HG03039 (cell line): ENCODE results near the gene CHAF1A.

ENCODE experiments used
- ATAC-seq: cut with Tn5 transposase; IDR thresholded peaks from one replicate; pipeline ENCODE4 v1.9.1; 2021; ENCODE audit warnings: mild to moderate bottlenecking, moderate library complexity; ENCODE audit not compliant: unreplicated experiment

Gene CHAF1A

DNA sequence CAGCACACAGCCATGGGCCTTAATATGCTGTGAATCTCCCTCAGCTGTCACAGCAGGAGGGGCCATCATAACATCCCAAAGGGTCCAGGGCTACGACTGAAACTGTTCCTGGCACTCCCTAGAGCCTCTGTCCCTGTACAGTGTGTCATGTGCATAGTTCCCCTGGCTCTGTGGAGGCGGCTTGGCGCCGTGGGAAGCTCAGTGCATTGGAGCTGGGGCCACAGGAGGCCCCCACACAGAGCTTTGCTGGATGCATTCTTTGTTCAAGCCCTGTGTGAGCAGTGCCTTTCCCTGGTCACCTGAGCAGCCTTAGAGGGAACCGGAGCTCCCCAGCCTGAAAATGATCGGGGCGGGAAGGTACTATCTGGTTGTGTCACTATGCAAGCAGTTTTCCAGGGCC lies 33.8 kb downstream of the CHAF1A start:
- ATAC-seq, result no peak

DNA sequence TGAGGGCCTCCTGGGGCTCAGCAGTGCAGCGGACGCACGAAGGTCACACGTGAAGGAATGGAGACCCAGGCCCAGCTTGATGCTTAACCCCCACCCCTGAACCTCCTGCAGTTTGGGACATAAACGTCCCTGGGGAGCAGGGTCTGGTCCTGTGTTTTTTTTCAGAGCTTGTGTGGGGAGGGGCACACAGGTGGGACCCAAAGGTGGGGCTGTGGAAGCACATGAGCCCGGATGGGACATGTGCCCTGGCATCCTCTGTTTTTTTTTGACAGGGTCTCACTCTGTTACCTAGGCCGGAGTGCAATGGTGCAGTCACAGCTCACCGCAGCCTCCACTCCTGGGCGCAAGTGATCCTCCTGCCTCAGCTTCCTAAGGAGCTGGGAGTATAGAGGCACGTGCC lies 34.7 kb downstream of the CHAF1A start:
- no peak for ATAC-seq

DNA sequence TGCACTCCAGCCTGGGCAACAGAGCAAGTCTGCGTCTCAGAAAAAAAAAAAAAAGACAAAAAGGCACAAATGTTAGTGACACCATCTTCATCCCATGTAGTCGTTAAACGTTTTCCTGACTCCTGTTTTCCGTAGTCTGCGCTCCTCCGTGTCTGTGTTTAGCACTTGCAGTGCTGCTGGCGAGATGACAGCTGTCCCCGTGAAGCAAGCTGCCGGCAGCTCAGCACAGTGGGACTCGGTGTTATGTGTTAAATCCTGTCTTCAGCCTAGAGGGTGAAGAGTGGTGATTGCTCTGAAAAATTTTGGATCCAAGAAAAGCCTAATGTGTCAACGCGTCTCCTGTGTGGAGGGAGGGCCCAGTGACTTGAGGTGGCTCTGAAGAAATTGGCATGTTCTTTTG lies 36.8 kb downstream of the CHAF1A start:
- ATAC-seq, result no peak

DNA sequence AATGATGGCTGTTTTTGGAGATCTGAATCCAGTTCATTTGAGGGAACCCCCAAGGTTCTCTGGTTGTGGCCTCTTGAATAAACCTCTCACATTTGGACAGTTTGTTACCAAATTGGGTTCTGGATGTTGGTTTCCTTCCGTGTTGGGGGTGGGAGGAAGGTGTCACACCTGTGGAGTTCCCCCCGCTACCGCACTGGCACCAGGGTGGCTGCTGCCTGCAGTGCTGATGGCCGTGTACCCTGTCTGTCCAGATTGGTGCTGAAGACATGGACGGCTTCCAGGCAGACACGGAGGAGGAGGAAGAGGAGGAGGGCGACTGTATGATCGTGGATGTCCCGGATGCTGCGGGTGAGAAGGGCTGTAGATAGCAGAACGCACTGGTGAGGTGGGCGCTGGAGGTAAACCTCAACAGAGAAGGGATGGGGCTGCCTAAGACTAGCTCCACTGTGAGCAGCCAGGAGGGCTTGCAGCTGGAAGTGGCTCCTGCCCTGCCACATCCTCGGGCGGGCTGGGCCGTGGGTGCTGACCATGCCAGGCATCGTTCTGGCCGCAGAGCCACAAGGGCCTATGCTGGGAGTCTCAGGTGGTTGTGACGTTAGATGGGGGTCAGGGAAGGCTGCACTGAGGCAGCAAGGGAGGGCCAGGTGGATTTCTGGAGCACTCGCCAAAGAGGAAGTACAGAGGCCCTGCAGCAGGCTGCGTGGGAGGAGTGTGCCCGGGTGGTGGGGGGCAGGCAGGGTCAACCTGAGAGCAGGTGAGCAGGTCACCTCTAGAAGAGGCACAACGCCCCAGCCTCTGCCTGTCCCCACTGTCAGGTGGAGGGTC lies 39.8 kb downstream of the CHAF1A start:
- no peak for ATAC-seq

DNA sequence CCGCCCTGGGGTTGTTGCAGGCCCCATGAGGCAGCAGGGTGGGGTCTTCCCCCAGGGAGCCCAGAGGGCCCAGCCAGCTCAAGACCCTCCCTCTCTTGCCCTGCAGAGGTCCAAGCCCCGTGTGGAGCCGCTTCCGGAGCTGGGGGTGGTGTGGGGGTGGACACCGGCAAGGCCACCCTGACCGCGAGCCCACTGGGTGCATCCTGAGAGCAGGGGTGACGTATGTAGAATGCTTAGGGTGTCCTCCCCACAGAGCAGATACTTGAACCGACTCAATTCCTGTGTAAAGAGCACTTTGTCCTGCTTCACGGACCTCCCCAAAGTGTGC lies 40.3 kb downstream of the CHAF1A start:
- ATAC-seq, result no peak

DNA sequence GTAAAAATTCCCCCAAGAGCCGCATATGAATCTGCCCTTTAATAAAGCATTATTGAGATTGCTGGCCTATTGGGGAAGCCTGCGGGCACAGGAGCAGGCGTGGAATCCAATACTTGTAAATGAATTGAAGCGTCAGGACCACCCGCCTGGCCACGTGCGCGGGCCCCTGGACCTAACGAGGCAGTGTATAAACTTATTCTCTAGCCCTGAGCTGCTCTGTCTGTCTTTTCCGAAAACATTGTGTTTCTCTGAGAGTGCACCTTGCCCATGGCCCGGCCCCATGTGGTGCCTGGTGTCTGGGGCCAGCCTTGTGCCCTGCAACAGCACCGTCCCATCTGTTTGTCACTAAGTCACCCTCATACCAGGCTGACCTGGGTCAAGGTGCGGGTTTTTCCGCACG lies 40.7 kb downstream of the CHAF1A start:
- ATAC-seq, result no peak

DNA sequence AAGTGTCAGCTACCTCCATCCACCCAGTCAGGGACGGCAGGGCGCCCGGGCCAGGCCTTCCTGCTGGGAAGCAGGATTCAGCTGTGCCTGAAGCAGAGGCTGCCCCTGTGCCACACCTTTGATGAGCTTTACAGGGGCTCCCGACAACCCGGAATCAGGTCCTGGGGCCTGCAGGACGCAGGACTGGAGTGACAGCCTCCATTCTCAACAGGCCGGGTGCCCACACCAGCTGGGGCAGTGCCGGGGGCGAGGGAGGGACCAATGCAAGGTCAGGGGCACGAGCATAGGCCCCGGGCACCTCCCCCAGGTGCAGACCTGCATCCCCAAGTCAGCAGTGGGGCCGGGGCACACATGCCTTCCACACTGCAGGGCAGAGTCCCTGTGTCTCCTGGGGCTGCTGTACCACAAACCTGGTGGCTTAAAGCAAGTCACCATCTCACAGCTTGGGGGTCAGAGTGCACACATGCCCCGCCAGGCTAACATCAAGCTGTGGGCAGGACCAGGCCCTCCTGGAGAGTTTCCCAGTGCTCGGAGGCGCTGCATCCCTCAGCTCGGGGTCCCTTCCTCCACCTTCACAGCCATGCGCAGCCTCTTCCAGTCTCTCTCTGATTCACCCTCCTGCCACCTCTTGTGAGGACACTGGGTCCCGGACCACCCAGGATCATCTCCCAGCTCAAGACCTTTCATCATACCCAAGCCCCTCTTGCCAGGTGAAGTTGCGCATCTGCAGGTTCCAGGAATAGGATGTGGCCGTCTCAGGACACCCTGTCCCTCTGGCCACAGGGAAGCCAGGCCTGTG lies 41.7 kb downstream of the CHAF1A start:
- no peak for ATAC-seq

- ATAC-seq, result no peak
These were observed 42.6 kb downstream of the CHAF1A start for GRCh38 chr19:4444765-4445741.

DNA sequence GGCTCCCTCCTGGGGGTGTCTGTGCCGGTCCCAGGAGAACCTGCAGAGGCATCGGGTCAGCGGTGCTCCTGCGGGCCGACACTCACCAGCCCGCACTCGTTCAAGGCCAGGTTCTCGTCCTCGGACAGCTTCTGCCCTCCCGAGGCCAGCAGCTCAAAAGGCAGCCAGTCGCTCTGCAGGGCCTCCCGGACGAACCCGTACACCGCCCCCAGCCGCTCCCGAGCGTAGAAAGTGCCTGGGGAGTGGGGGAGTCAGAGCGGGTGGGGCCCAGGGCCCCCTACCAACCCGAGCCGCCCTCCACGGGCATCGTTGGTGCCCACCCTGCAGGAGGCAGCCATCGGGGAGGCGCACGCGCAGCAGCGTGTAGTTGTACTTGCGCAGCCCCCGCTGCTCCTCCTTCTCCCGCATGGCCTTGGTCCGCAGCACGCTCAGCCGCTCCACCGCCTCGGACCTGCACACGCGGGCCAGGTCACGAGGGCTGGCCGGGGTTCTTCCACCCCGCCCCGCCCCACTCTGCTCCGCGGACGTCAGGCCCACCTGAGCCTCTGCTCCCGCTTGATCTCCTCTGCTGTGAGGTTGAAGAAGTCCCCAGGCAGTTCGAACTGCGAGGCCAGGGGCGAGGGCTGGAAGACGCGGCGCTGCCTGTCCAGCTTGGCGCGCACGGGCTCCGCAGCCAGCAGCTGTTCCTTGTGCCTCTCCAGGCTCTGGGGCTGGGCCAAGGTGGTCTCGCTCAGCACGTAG lies 43.7 kb downstream of the CHAF1A start:
- no peak for ATAC-seq

DNA sequence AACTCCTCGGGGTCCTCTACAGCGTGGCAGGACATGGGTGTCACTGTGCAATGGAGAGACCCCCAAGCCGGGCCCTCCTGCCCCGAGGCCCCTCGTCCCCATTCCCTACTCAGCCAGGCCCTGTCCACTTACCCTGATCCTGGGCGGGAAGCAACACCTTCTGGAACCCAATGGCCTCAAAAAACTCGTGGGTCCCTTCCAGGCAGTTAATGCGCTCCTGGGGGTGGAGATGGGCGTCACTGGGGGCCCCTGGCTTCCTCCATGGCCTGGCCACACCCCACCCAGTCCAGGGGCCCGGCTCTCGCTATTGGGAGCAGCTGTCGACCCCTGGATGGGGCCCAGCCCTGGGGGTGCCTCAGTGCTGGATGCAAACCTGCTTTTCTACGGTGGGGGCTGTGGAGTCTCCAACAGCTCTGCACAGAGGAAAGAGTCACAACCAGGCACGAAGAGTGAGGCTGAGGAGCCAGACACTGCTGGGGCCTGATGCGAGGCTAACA lies 44.3 kb downstream of the CHAF1A start:
- ATAC-seq, result no peak

GRCh38 chr19:4447327-4448146 lies 45.1 kb downstream of the CHAF1A start:
- ATAC-seq, result no peak

GRCh38 chr19:4448147-4448985 lies 45.9 kb downstream of the CHAF1A start:
- ATAC-seq, result no peak

- ATAC-seq, result no peak
These were observed 46.7 kb downstream of the CHAF1A start for GRCh38 chr19:4449022-4449638.

DNA sequence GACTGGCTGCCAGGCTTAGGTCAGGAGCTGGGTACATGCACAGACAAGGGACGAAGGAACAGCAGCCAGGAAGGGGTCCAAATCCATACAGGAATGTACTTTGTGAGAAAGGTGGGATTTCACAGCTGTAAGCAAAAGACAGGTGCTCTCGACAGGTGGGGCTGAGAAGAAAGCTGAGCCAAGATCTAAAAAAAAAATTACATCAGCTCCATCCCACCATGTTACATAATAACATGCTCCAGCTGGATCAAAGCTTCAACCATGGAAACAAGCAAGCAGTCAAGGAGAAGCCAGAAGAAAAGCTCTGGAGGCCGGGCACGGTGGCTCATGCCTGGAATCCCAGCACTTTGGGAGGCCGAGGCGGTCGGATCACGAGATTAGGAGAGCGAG lies 47.2 kb downstream of the CHAF1A start:
- no peak for ATAC-seq

DNA sequence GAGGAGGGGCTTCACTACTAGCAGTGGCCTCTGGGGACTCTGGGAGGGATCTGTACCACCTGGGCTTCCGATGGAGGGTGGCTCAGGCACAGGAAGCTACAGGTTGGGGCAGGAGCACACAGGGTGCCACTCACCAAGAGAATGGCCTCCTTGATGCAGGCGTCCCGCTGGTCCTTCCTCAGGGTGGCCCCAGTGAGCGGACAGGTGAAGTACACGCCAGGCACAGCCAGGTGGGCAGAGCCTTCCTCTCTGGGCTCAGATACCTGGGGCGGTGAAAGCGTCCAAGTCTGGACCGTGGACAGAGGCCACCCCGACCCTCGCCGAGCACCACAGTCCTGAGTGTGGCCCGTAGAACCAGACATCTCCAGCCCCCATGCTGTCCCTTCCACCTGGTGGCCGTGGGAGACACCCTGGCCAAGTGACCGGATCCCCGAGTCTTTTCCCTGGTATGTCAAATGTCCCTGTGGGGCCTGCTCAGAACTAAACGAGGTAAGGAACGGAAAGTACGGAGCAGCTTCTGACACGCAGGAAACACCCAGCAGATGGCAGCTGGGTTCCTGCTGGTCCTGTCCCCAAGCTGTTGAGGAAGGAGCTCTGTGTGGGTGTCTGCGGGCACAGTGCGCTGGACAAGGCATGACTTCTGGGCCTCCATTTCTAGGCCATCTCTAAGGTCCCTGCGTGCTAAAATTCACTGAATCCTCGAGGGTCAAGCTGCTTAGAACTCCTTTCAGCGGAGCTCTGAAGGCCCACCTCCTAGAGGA lies 50.0 kb downstream of the CHAF1A start:
- no peak for ATAC-seq

DNA sequence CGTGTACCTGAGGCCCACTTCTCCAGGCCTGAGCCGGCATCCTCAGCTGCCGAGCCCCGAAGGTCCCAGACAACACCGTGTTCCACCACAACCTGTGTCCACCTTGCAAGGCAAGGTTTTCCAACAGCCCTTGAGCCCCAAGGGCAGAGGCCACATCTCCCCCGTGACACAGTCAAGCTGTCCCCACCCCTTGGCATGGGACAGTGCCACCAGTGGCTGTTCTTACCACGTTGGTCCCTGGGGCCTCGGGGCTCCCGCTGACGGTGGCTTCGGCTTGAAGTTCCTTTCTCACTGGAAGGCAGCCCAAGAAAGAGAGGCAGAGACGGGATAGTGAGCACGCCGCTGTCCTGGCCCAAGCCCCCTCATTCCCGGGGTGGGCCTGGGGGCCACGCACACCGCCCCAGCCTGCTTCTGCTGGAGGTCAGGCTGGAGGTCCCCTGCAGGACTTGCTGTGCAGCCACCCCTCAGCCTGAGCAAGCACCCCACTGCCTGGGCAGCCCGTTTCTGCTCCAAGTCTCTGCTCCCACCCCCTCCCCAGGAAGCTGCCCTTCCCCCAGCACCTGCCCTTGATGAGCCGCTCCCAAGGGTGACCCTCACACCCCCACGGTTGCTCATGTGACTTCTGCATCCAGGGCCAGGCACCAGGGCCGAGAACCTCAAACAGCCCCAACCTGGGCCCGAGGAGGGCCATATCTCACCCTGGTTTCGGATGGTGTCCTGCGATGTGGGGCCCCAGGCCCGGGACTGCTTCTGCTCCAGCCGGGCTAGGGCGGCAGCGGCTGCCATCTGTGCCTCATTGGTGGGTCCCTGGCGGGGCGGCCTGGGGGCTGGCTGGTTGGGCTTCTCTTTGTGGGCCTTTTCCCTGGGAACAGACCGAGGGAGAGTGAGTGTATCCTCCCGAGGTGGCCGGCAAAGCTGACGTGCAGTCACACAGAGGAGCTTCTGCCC lies 51.1 kb downstream of the CHAF1A start:
- ATAC-seq, result no peak
